Natural killer cell (primary cell): Measurements from ENCODE around the gene VN1R4. TPM values are rescaled to one million over a fixed set of nuclear protein-coding genes. Genes with fewer than 3 reads are reported as not detected.
A peak's percentile ranks its signal among the peaks of the same experiment; 100 is the strongest.
"Not testable (repeated sequence)": the region's sequence is repeated elsewhere in the genome, so short reads cannot be mapped to it uniquely, and the experiment has no call there.

Source experiments
- ATAC-seq, 3 donors: fragments of 150-1000 bp in 2 of 3; fragments of 200-7000 bp in 1 of 3; cut with Tn5 transposase; 1 replicate in 1 of 3; 2 replicates in 2 of 3; pipeline ENCODE4 v1.10.0; 2021; ENCODE audit warnings: mild to moderate bottlenecking in 2 of 3, moderate library complexity in 2 of 3
- DNase-seq, 2 donors: peaks; one replicate each; pipeline versions ENCODE4 v3.0.0 to v3.0.0-alpha.2; 2013 to 2021; ENCODE audit warnings: mixed read lengths in 1 of 2
- H3K27ac ChIP-seq: one replicate; pipeline ENCODE4 v1.5.1; 2013; ENCODE audit warnings: mild to moderate bottlenecking, low read length
- H3K27me3 ChIP-seq: one replicate; pipeline ENCODE4 v1.6.1; 2013; ENCODE audit warnings: low read length; ENCODE audit not compliant: control insufficient read depth, insufficient read depth
- H3K36me3 ChIP-seq: one replicate; pipeline ENCODE4 v1.6.1; 2013; ENCODE audit warnings: low read length; ENCODE audit not compliant: control insufficient read depth, insufficient read depth
- H3K4me1 ChIP-seq: one replicate; pipeline ENCODE4 v1.6.1; 2013; ENCODE audit warnings: low read length; ENCODE audit not compliant: control insufficient read depth, insufficient read depth
- H3K4me3 ChIP-seq: one replicate; pipeline ENCODE4 v1.5.1; 2013; ENCODE audit warnings: low read length
- H3K9me3 ChIP-seq: one replicate; pipeline ENCODE4 v1.6.1; 2013; ENCODE audit warnings: low read length; ENCODE audit not compliant: control insufficient read depth, insufficient read depth
- H3K27ac Mint-ChIP-seq, 2 donors: one replicate each; pipeline ENCODE4 v1.8.0; 2022; ENCODE audit warnings: mild to moderate bottlenecking in 2 of 2, mixed read lengths in 2 of 2, moderate library complexity in 1 of 2
- H3K27me3 Mint-ChIP-seq, 2 donors: one replicate each; pipeline ENCODE4 v1.8.0; 2022; ENCODE audit warnings: low read depth in 2 of 2, mixed read lengths in 2 of 2
- H3K36me3 Mint-ChIP-seq: one replicate; pipeline ENCODE4 v1.8.0; 2022; ENCODE audit warnings: mixed read lengths
- H3K4me1 Mint-ChIP-seq, 2 donors: one replicate each; pipeline ENCODE4 v1.8.0; 2022; ENCODE audit warnings: mixed read lengths in 2 of 2
- H3K4me3 Mint-ChIP-seq: one replicate; pipeline ENCODE4 v1.8.0; 2022; ENCODE audit warnings: mild to moderate bottlenecking, moderate library complexity, mixed read lengths
- H3K9me3 Mint-ChIP-seq, 2 donors: one replicate each; pipeline ENCODE4 v1.8.0; 2022; ENCODE audit warnings: mixed read lengths in 2 of 2
- WGBS: methylation state at CpG from one replicate; pipeline ENCODE4 v1.1.7; 2013; ENCODE audit warnings: missing lambda C conversion rate; ENCODE audit not compliant: insufficient coverage; 5-methylcytosine and 5-hydroxymethylcytosine counted together
- intact Hi-C: fragments of 100-400 bp; cut with micrococcal nuclease; formaldehyde crosslinking; loops from one replicate; pipeline ENCODE4 v1.14.2; 2022
- total RNA-seq, 4 donors: library from RNA; stranded (reverse); fragments of 120-200 nt in 1 of 4; gene quantifications; one replicate each; pipeline versions ENCODE4 v1.2.3 to v1.2.4, GENCODE V29; 2013 to 2022
- TF ChIP-seq, protein P1 (sequence below): fragments of 200-600 bp; IDR thresholded peaks from one replicate; pipeline ENCODE4 v1.8.0; 2022; ENCODE audit warnings: antibody characterized with exemption

Gene VN1R4
- total RNA-seq, 3 donors from 2014 or later (not counting 1 experiment from before 2014, with no cell fraction given), result not detected

DNA sequence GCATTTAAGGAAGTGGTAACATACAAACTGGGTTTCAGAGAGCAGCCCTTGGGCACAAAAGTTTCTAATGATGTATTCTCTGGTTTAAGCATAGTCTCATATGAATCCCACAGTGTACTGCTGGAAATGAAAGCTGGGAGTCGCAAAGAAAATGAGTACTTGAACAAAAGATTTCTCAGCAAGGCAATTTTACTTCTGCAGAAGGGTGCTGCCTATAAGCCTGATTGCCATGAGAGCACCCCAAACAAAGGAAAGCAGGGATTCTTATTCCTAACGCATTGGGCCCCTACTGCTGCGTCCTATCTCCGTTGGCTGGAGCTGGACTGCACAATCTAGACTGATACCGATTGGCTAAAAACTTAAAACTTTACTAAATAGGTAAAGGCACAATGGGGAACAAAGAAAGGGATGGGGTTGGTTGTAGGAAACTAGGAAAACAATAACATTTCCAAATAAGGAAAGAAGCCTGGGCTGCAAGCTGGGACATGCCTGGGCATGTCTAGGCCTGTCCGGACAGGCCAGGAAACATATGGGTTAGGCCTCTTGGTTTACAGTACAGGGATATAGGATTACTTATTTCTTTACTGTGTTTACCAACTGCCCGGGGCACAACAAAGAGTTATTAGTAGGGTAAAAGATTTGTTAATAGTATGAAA lies 27.4 kb upstream of the VN1R4 start:
- H3K9me3 Mint-ChIP-seq, result peaks cover 8 to 19% of the 10 kb centered on the region in 2 donors
- peaks cover 18% of the 10 kb centered on the region for H3K36me3 Mint-ChIP-seq
- peaks cover 24% of the 10 kb centered on the region for H3K9me3 ChIP-seq

DNA sequence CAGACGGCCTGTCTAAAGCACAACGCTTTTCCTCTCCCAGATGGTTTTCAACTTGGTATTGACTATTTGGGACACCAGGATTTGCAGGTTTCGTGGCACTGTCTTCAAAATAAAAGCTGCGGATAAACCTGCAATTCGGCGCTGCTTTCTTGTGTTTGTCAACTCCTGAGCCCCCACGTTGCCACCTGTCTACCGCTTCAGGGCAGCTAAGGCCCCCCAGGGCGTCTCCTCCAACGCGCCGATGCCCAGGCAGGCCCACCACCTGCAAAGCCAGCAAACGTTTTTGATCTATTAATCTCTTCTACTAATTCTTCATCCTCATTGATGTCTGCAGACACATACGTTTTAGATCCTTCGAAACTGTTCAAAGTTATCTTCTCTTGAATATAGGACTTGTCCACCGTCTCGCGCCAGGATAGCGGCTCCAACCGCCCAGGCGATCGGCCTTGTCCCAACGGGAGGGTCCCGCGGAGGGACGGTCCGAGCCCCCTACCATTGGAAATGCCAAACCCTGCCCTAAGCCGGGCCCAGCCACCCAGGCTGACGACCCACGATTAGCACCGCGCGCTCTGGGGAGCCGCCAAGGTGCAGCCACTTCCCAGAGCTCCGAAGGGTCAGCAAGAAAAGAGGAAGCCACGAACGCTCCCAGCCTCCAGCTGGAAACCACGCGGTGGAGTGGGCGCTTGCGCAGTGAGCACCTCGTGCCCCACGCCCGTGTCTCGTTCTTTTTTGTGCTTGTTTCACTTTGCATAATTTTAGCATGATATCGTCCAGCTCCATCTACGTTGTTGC lies 23.4 kb upstream of the VN1R4 start:
- H3K4me3 ChIP-seq, result no peak overlapping the region
- DNase-seq (no peak), ATAC-seq (no peak)
- H3K9me3 Mint-ChIP-seq, result peaks cover 10 to 16% of the 10 kb centered on the region in 2 donors
- no peak overlapping the region for H3K27ac ChIP-seq
- H3K4me1 ChIP-seq, result no peaks in the 10 kb centered on the region
- H3K4me3 Mint-ChIP-seq, result no peak overlapping the region
- H3K36me3 ChIP-seq, result no peaks in the 10 kb centered on the region
- no peaks in the 10 kb centered on the region for H3K27me3 ChIP-seq
- H3K27me3 Mint-ChIP-seq, result no peaks in the 10 kb centered on the region
- H3K4me1 Mint-ChIP-seq, result no peaks in the 10 kb centered on the region
- TF ChIP-seq, protein P1, sequence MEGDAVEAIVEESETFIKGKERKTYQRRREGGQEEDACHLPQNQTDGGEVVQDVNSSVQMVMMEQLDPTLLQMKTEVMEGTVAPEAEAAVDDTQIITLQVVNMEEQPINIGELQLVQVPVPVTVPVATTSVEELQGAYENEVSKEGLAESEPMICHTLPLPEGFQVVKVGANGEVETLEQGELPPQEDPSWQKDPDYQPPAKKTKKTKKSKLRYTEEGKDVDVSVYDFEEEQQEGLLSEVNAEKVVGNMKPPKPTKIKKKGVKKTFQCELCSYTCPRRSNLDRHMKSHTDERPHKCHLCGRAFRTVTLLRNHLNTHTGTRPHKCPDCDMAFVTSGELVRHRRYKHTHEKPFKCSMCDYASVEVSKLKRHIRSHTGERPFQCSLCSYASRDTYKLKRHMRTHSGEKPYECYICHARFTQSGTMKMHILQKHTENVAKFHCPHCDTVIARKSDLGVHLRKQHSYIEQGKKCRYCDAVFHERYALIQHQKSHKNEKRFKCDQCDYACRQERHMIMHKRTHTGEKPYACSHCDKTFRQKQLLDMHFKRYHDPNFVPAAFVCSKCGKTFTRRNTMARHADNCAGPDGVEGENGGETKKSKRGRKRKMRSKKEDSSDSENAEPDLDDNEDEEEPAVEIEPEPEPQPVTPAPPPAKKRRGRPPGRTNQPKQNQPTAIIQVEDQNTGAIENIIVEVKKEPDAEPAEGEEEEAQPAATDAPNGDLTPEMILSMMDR, result no peak
- intact Hi-C loops, result no loop called here
- WGBS, result 91% methylated on average over 47 of the region's 47 CpGs
- peaks cover 18% of the 10 kb centered on the region for H3K36me3 Mint-ChIP-seq
- peaks cover 24% of the 10 kb centered on the region for H3K9me3 ChIP-seq
- no peak overlapping the region for H3K27ac Mint-ChIP-seq

More for the DNA sequence above, 27.4 kb upstream of the VN1R4 start:
- H3K4me1 ChIP-seq, result no peaks in the 10 kb centered on the region
- H3K27ac ChIP-seq, result no peak overlapping the region
- DNase-seq (no peak), ATAC-seq (no peak)
- intact Hi-C loops, result no loop called here
- H3K36me3 ChIP-seq, result no peaks in the 10 kb centered on the region
- no peak overlapping the region for H3K4me3 ChIP-seq
- Mint-ChIP-seq H3K4me3 (no peak overlapping the region), H3K4me1 (no peaks in the 10 kb centered on the region), H3K27ac (no peak overlapping the region), H3K27me3 (no peaks in the 10 kb centered on the region)
- TF ChIP-seq, protein P1, result no peak
- 83% methylated on average over 6 of the region's 7 CpGs for WGBS
- H3K27me3 ChIP-seq, result no peaks in the 10 kb centered on the region

DNA sequence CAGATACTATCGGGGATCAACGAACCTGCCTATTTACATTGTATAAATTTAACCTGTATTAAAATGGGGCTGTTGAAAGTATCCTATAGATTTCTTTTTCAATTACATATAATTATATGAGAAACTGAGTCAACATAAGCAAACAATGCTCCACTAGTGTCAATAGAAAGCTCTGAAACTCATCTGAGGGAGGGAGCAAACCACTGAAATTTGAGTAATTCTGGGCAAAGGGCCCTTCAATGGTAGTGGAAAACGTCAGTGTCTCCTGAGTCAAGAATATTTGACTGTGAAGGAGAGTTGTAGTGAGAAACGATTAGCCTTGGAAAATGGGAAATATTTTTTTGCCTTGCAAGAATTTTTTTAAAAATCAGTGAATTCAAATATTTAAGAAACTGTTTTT lies 17.6 kb upstream of the VN1R4 start:
- Mint-ChIP-seq H3K4me1 (no peaks in the 10 kb centered on the region), H3K9me3 (peaks cover 2 to 6% of the 10 kb centered on the region in 2 donors), H3K36me3 (no peaks in the 10 kb centered on the region), H3K4me3 (no peak overlapping the region), H3K27ac (no peak overlapping the region), H3K27me3 (no peaks in the 10 kb centered on the region)
- Histone ChIP-seq H3K36me3 (no peaks in the 10 kb centered on the region), H3K27ac (no peak overlapping the region), H3K27me3 (no peaks in the 10 kb centered on the region), H3K4me1 (no peaks in the 10 kb centered on the region), H3K9me3 (peaks cover 4% of the 10 kb centered on the region), H3K4me3 (no peak overlapping the region)
- ATAC-seq (no peak), DNase-seq (no peak)
- WGBS, result 54% methylated on average over 2 of the region's 4 CpGs
- TF ChIP-seq, protein P1, result no peak
- intact Hi-C loops, result no loop called here

DNA sequence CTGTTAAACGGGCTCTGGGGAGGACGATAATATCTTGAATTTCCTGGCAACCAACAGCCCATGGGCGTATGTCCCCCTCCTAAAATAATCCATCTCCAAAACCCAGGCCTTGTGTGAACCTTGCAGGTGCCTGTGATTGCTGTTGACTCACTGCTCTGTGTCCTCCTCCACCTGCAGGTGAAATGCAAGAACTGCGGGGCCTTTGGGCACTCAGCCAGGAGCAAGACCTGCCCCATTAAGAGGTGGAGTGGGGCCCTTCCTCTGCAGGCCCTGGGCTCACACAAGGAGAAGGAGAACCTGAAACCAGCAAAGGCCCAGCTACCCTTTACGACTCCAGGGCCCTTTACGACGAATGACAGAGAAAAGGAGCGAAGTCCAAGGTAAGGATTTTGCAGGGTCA lies 14.4 kb upstream of the VN1R4 start:
- H3K36me3 ChIP-seq, H3K27ac ChIP-seq, H3K4me3 ChIP-seq, H3K4me1 ChIP-seq, H3K9me3 Mint-ChIP-seq, H3K4me1 Mint-ChIP-seq, H3K27me3 Mint-ChIP-seq, H3K27me3 ChIP-seq, H3K9me3 ChIP-seq, ATAC-seq, H3K4me3 Mint-ChIP-seq, H3K36me3 Mint-ChIP-seq, H3K27ac Mint-ChIP-seq, intact Hi-C loops: not testable (repeated sequence)
- DNase-seq, result peak in 1 of 2 donors; percentile 19
- WGBS, result 57% methylated on average over 1 of the region's 8 CpGs
